T1000 (cell line): ENCODE measurements around the gene ZNF776.
"Not testable (repeated sequence)": the region's sequence is repeated elsewhere in the genome, so short reads cannot be mapped to it uniquely, and the experiment has no call there.

Experiments
- DNase-seq: peaks from one replicate; lab custom pipeline; 2025; ENCODE audit warnings: mixed read lengths; lab: John Stamatoyannopoulos, UW

The ZNF776 gene

DNA sequence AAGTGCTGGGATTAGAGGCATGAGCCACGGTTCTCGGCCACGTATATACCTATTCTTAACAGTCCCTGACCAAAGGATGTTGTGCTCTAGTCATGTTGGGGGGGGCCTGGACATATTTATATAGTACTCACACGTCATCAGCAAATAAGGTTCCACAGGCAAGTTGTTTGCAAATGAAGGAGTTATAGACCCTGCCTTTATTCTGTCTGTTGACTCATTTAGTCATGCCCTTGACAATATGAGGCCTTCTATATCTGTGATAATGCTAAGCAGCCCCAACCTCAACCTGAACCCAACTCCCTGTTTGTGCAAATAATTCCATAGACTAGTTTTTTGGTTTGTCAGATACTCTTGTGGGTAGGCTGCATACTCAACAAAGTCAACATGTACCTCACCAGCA is 31.7 kb downstream of the ZNF776 start:
- DNase-seq = no peak

DNA sequence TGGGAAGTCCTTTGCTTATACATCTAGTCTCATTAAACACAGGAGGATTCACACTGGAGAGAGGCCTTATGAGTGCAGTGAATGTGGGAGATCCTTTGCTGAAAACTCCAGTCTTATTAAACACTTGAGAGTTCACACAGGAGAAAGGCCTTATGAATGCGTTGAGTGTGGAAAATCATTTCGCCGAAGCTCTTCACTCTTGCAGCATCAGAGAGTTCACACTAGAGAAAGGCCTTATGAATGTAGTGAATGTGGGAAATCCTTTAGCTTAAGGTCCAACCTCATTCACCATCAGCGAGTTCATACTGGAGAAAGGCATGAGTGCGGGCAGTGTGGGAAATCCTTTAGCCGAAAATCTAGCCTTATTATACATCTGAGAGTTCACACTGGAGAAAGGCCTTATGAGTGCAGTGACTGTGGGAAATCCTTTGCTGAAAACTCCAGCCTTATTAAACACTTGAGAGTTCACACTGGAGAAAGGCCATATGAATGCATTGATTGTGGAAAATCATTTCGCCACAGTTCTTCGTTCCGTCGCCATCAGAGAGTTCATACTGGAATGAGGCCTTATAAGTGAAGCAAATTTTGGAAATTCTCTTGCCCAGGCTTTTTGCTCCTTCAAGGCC is 32.7 kb downstream of the ZNF776 start:
- DNase-seq = no peak

DNA sequence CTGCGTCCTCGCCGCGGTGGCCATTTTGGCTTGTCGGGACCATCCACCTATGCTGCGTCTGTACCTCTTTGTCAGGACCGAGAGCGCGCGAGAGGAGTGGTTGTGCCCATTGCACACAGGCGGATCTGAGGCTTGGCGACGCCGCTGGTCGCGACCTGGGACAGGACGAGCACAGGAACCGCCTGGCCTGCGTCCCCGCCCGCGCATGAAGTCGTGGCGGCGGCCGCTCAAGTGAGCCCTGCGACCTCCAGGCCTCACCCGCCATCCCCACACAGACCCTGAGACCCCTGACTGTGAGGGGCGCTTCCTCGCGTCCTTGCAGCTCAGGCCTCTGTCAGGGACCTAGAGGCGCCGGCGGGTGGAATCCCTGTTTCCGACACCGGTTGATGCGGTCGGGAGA is 39.7 kb downstream of the ZNF776 start:
- no peak for DNase-seq

DNA sequence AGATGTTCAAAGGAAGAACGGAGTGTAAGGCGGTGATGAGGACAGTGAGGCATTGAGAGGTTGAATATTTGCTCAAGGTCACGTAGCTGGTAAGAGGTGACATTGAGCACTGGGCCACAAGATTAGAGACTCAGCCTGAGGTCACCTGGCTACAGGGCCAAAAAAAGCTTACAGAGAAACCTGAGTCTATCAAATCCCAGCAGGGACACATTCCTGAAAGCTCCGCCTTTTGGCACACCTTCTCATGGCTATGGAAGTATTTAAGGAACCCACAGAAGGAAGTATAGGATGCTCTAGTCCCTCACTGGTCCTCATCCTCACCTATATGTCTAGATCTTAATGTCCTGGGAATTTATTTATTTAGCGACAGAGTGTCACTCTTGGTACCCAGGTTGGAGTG is 40.3 kb downstream of the ZNF776 start:
- DNase-seq = no peak

DNA sequence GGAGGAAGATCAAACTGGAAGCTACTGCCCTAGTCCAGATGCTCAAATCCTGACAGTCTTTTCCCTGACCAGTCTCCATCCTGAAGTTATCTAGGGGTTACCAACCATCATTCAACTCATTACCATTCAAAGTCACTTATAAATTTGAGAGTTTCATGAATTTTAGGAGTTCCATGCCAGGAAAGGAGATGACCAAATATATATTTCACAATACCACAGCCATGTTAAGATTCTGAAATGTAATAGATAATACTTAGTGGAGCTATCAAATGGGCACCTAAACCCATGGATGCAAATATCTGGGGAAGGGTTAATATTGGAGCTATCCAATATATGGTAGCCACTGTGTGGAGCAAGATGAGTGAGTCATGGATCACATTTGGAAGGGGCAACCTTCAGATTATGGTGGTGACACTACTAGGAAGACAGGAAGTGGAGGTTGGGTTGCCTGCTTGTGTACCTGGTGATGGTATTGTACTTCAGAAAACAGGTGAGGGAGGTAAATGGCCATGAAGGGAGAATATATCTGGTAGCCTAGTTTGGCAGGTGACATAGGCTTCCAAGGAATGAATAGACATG is 41.6 kb downstream of the ZNF776 start:
- DNase-seq = no peak

DNA sequence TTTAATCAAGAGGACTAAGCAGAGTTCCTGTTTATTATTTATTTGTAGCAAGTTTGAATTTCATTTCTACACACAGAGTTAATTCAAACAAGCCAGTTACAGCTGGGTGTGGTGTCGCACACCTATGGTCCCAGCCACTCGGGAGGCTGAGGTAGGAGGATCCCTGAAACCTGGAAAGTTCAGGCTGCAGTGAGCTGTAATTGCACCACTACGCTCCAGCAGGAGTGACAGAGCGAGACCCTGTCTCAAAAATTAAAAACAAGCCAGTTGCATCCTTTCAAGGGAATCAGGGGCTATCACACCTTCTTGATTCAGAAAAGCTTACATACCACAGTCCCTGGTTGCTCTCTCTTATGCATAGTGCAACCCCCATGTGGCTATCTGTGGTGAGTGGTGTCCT is 42.7 kb downstream of the ZNF776 start:
- no peak for DNase-seq

DNA sequence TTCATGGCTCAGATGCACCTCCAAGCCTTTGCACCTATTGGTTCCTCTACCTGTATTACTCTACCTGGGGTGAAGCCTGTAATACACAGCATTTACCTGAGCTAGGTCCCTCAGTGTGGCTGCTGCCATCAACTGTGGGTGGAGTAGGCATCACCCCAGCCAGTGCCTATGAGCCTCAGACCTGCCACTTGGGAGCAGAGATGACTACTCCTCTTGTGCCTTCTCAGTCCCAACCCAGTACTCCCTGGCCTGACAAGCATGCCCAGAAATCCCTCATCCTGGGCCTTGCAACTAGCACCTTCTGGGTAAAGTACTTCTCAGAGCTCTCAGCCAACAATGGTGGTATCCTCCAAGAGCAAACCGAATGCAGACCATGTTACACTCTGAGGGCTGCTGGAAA is 50.0 kb downstream of the ZNF776 start:
- not testable (repeated sequence) for DNase-seq

DNA sequence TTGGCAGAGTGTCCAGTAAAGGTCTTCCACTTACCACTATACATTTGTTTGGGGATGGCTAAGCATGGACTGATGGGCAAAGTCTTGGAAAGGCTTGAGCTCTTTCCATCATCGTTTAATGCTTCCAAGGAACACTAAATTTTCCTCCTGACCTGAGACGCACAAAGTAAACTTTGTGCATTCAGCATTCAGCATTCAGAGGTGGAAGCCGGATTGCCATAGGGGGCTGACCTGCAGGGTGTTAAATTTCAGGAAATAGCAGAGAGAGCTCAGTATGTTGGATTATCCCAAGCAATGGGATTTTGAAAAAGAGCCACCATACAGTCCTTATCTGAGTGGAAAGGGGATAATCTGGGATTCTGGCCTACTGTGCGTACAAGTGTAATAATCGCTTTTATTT is 54.1 kb downstream of the ZNF776 start:
- no peak for DNase-seq

DNA sequence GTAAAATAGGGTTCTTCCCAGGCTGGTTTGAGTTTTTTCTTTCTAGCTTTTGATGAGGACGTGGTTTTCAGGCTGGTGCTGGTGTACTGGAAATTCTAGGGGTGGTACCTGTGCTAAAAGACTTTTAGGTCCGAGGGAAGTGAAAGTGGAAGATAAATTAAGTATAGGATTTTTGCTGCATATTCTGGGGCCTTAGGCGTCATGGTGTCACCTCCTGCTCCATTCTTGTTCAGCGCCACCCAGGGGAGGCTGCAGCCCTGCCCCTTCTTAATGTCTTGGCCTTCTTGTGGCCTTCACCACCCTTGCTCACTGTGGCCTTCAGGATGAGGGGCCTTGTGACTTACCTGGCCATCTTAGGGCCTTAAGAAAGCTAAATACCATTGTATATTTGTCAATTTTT is 55.7 kb downstream of the ZNF776 start:
- no peak for DNase-seq

DNA sequence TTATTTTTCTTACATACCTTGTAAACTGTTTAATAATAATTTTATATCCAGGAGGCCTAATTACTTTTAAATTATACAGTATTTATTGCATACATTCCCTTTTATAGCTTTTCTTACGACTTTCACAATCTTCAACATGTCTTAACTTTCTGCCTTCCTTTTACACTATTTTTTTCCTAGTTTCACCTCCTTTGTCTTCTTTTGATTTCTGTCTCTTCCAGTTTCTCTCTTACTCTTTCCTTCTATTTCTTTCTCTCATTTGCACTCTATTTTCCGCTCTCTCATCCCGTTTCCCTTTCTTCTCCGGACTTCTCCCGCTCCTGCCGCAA is 56.6 kb downstream of the ZNF776 start:
- no peak for DNase-seq

DNA sequence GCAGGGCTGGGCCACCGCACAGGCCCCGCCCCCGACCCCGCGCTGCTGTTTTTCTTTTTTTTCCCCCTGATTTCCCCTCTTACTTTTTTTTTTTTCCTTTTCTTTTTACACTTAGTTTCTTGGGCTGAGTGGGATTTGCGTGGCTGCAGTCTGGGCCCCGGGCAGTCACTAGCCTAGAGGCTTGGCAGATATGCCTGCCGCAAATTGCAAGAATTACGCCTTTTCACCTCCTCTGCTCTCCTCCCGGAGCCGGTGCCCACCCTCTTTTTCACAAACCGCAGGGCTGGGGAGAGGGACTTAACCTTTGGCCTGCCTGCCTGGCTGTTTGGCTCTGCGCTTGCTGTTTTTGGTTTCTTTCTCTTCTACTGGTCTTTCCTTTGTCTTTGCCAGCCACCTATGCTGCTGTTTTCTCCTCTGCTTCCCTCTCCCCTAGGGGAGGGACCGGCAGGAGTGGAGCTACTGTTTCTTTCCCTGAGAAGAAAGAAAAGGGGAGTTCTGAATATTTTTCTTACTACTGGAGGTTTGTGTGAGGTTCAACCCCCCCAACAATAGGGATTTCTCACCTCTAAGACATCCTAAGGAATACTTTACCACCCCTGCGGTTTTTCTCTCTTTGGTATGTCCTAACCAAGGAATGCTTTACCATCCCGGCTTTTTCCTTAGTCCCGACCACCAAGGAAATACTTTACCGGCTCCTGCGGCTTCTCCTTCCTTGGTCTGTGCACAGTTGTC is 57.1 kb downstream of the ZNF776 start:
- DNase-seq = no peak

DNA sequence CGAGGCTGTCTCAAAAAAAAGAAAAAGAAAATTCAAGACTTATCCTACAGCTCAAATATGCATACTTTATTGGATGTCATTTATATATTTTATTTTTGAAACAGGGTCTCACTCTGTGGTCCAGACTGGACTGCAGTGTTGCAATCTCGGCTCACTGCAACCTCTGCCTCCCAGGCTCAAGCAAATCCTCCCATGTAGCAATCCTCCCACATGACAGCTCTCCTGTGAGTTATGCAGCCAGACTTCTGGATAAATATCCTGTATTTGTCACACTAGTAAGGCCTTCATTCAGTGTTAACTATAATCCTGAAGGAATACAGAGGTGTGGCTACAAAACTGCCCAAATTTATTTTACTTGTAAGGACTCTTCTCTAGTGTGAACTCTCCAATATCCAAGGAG is 60.9 kb downstream of the ZNF776 start:
- DNase-seq = no peak
